ENCODE results near the gene EMC9. TPM values are rescaled to one million over a fixed set of nuclear protein-coding genes. Genes with fewer than 3 reads are reported as not detected.

The EMC9 gene
- total and polyA plus RNA-seq, 2 of the 8 experiments (the other 6 are each of a cell fraction or from before 2014, with no cell fraction given): 38.4 to 47.2 TPM

- TF ChIP-seq ATF3 (IDR thresholded peaks at IDR 0.05; ENCODE audit: insufficient read depth, low read depth, low read length): no peak
- no peak for TF ChIP-seq TEAD4 (IDR thresholded peaks at IDR 0.05; ENCODE audit: low read depth, low read length)
- peak; percentile 99 for TF ChIP-seq SP1 (IDR thresholded peaks at IDR 0.05; ENCODE audit: low read depth, low read length)
- peak; percentile 39 for TF ChIP-seq ASH2L (IDR thresholded peaks at IDR 0.05; ENCODE audit: low read length)
- TF ChIP-seq CTBP2 (IDR thresholded peaks at IDR 0.05; ENCODE audit: borderline replicate concordance, insufficient read depth, insufficient read length, low read length): no peak
- peak; percentile 90 for TF ChIP-seq KDM4A (IDR thresholded peaks at IDR 0.05; ENCODE audit: low read depth, low read length, severe bottlenecking)
- TF ChIP-seq JUND (IDR thresholded peaks at IDR 0.05; ENCODE audit: low read length): no peak
- peak; percentile 69 for TF ChIP-seq POLR2AphosphoS5 (IDR thresholded peaks at IDR 0.05; ENCODE audit: low read depth, low read length)
- no peak for TF ChIP-seq MAFK (IDR thresholded peaks at IDR 0.05; ENCODE audit: low read depth, low read length)
- TF ChIP-seq FOSL1 (IDR thresholded peaks at IDR 0.05; ENCODE audit: insufficient read depth, low read depth, low read length): no peak
- TF ChIP-seq CBX5 (IDR thresholded peaks at IDR 0.05; ENCODE audit: low read depth, low read length): no peak
- TF ChIP-seq KDM5A (IDR thresholded peaks at IDR 0.05; ENCODE audit: low read length): no peak
Observed at GRCh38 chr14:24114532-24115421, 26.6 kb downstream of the EMC9 start, which contains the start of the genes DCAF11 and NRL (continued).

Measured in H1 (cell line).